EH (cell line): ENCODE results near the gene POGLUT2.

Source experiments
- DNase-seq: peaks from one replicate; pipeline ENCODE4 v3.0.0-alpha.2; 2015; ENCODE audit warnings: low read depth

POGLUT2 gene

DNA sequence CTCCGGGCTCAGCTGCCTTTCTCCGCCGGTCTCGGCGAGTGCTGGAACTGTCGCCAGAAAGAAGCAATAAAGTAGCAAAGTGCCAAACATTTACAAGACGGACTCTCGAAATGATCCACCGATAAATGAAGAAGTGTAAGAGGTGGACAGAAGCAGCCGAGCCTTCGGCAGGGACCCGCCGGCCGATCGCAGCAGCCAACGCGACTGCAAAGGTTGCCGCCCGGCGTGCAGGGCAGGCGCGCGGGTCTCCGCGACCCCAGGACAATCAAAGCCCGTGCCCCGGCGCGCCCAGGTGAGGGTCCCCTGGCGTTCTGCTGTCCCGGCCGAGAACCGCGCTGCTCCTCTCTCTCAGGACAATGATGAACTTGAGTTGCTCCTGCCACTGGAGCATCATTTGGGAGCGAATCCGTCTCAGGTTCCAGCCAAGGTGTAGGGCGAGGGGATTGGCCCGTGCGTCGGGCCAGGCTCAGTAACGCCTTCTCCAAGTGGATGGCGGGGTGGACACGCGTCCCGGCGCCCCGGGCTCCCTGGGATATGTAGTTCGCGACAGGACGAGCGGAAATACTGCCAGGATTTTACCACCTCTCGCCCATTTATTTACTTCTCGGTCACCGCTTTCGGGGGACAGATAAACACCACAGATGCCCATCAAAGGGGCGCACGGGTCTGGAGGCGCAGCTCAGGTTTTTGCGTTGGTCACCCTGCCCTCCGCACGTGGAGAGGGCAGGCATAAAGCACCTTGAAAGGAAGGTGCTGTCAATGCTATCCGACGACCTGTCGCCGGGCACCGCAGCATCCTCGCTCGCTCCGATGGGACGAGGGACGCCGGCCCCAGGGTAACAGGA is at the start of gene POGLUT2, which contains the start of gene BIVM:
TSS of gene POGLUT2 (minus strand) at position 396 of the 845 bp plus-strand sequence. CDS start at position 90, 306 bp downstream.
TSS of gene BIVM (plus strand) at position 539 of the 845 bp plus-strand sequence. CDS start 8,149 bp downstream, outside the sequence.
- peak; percentile 93 for DNase-seq

GRCh38 chr13:102847272-102848234 is 48.8 kb upstream of the POGLUT2 start:
- peak; percentile 49 for DNase-seq

DNA sequence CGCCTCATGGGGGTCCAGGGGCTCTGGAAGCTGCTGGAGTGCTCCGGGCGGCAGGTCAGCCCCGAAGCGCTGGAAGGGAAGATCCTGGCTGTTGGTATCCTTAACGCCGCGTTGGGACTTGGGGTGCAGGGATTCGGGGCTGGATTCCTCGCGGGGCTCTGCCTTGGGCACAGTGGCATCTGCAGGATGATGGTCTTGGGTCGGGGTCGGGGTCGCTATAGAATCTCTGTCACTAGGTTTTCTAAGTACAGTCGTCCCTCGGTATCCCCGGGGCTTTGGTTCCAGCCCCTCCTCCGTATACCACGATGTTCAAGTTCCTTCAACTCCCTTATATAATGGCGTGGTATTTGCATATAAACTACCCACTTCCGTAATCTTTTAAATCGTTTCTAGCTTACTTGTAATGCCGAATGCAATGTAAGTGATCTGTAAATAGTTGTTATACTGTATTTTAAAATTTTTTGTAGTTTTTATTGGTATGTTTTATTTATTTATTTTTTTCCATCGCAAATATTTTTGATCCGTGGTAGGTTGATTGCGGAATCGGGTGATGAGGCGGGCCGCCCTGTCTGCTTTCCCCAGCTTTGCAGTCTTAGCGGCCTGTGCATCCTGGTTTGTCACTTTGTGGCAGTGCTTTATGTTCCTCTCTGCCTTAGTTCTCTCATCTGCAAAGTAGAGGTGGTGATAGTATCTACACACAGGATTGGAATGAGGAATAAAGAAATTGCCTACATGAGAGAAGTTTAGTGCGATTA is 47.7 kb upstream of the POGLUT2 start:
- DNase-seq: peak; percentile 57

GRCh38 chr13:102845630-102846260 is 47.0 kb upstream of the POGLUT2 start, which contains the start of gene ERCC5:
Gene ERCC5 (plus strand): TSS chr13:102846032. CDS start chr13:102846267, 235 bp downstream.
- peak; percentile 97 for DNase-seq

- DNase-seq: no peak
Measured at GRCh38 chr13:102845289-102845629, 46.5 kb upstream of the POGLUT2 start.

DNA sequence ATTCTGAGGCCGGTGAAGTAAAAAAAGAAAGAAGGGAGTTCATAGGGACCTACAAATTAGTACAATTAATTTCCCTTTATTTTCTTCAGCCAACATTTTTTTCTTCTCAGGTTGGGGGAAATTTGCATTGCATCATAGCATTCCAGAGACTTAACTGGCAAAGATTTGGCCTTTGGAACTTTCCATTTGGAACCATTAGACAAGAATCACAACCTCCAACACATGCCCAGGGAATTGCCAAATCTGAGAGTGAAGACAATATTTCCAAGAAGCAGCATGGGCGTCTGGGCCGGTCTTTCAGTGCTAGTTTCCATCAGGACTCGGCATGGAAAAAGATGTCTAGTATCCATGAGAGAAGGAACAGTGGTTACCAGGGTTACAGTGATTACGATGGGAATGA is 40.7 kb upstream of the POGLUT2 start:
- DNase-seq: peak; percentile 24

- no peak for DNase-seq
Measured at GRCh38 chr13:102838982-102839381, 40.2 kb upstream of the POGLUT2 start.

DNA sequence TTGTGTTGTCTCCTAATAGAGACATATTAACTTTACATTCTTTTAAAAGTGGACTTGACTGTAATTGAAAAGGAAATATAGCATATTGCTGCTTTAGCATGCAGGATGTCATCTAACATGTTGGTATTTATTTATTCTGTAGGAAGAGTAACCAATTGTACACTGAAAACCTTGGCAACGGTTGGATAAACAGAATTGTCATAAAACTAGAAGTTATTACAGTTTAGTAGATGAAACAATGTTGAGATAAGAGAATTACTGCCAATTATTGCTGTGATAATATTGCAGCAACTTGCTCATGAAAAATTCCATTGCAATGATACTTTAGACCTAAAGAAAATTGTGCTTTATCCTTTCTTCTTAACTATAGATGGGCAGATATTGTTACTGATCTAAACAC is 39.5 kb upstream of the POGLUT2 start:
- DNase-seq: no peak

DNA sequence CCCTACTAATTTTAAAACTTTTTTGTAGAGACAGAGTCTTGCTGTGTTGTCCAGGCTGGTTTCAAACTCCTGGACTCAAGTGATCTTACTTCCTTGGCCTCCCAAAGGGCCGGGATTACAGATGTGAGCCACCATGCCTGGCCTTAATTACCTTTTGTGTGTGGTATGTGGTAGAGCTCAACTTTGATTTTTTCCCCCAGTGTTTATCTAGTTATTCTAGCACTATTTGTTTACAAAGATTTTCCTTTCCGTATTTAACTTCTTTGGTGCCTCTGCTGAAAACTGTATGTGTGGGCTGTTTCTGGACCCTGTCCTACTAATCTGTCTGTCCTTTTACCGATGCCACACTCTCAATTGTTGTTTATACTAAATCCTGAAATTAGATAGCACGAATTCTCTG is 37.7 kb upstream of the POGLUT2 start:
- DNase-seq: no peak

- DNase-seq: peak; percentile 8
Measured at GRCh38 chr13:102830646-102831045, 31.9 kb upstream of the POGLUT2 start.

DNA sequence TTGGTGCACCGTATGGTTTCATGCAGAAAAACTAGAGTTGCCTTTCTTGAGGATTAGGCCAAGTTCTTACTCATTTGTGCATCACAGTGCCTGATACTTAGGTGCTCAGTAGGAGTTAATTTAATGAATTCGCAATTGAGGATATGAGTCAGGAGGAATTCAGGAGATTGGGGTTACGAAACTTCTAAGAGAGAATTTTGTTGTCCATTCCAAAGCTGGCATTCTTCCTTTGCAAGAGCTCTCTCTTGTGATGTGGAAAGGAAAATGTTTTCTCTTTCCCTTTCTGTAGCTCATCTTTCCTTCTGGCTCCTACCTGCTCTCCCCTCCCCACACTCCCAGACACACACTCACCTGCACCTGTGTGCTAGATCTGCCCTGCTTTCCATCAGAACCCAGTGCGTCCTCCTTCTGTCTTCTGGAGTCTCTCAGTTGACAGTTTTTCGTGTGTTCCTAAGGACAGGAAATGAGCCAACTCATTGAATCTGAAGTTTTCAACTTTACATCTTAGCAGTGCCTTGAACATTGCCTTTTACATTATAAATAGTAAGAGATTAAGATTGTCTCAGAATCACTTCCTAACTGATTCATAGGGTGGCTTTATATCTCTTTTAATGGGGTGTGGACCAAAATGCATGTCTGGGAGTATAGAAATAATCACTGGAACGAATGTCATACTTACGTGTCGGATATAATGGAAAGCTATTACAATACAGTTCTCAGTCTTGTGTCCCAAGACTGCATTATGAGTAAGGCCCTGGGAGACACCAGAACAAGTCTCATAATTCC is 27.3 kb upstream of the POGLUT2 start:
- peak; percentile 92 for DNase-seq

DNA sequence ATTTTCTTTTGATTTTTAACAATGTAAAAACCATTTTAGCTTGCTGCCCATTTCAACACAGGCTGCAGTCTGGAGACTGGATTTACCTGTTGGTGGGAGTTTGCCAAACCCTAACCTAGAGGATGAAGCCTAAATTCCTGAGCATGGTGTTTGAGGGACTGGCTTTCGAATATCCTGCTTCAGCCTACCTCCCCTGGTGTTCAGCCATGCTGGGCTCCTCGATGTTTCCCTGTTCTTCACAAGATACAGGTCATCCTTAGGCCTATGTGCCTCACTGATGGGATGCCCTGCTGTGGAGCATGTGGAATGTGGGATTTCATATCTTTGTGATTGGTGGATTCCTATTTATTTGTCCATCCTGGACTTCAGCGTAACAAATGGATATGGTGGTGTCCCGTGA is 26.6 kb upstream of the POGLUT2 start:
- no peak for DNase-seq

GRCh38 chr13:102817907-102818306 is 19.1 kb upstream of the POGLUT2 start:
- peak; percentile 37 for DNase-seq

GRCh38 chr13:102817241-102817640 is 18.5 kb upstream of the POGLUT2 start:
- no peak for DNase-seq

DNA sequence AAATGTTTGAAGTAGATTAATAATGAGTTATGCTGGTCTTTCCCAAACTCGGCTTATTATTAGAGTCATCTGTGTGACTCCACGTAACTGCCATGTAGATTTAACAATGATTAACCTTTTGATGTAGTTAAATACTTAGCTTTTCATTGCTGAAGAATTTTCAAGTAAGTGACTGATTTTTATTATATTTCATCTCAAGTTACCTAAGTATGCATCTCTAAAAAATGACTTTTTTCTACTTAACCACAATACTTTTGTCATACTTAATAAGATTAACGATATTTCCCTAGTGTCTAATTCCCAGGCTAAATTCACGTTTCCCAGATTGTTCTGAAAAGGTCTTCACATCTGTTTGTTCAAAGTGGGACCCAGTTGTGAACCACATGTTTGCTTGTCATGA is 17.9 kb upstream of the POGLUT2 start:
- DNase-seq: no peak

DNA sequence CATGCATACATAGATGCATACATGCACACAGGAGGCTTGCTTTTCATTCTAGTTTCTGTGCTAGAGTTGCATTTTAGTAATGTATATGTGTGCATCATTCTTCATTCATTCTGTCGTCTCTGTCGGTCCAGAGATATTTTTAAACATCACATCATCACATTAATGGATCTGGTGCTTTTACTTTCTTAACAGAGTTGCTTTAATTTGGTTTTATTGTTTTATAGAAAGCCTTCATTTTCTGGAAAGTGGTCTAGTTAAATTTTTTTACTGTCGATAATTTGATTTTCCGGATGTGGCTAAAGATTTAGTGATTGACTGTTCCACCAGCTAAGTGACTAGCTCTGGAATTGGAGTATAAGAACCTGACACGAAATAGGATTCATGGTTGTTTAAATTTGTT is 17.0 kb upstream of the POGLUT2 start:
- DNase-seq: no peak

DNA sequence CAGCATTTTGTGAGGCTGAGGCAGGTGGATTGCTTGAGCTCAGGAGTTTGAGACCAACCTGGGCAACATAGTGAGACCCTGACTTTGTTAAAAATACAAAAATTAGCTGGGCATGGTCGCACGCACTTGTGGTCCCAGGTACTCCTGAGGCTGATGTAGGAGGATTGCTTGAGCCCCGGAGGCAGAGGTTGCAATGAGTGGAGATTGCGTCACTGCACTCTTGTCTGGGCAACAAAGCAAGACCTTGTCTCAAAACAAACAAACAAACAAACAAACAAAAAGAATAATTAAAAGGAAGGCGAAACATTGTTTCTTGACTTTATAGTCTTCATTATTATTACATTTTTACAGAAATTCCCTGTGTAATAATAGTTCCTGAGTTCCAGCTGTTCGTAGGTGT is 16.0 kb upstream of the POGLUT2 start:
- no peak for DNase-seq

- DNase-seq: no peak
Measured at GRCh38 chr13:102814025-102814607, 15.3 kb upstream of the POGLUT2 start.

DNA sequence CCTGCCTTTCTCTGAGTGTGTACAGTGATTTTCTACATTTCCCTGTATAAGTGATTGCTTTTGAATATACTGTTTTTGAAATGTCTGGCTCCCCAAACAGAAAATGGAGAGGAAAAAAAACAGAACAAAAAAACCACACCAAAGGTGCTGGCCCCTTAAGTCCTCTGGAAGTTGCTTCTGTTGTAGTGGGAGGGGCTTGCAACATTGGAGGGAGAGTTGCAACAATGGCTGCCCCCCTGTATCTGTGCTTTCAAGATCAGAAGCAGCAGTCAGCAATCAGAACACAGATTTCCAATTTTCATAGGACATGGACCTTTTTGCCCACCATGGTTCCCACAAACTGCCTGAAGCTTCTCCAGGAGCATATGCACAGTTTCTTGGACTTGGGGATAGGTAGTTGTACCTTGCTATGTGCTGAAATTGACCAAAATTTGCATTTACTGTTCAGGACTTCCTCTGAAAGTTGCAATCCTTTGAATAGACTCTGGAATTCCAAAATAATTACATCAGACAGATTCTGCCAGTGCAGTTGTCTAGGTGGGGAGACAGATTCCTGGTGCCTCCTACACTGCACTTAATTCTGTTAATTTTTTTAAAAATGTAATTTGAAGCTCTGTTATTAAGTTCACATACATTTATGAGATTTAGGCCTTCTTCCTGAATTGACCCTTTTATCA is 14.0 kb upstream of the POGLUT2 start:
- DNase-seq: peak; percentile 11

GRCh38 chr13:102807699-102808098 is 8.9 kb upstream of the POGLUT2 start:
- no peak for DNase-seq
